Activated T-cell treated with anti-CD3 and anti-CD28 coated beads, Interleukin-2, amount 50 U/mL, for 4 hours (primary cell): ENCODE data around the gene MACROH2A1. TPM values are rescaled to one million over a fixed set of nuclear protein-coding genes. Genes with fewer than 3 reads are reported as not detected.

Source experiments
- ATAC-seq, 2 donors: fragments of 200-7000 bp; cut with Tn5 transposase; one replicate each; pipeline ENCODE4 v1.10.0; 2021
- DNase-seq: peaks from one replicate; pipeline ENCODE4 v3.0.0-alpha.2; 2020
- H3K27me3 Mint-ChIP-seq: one replicate; pipeline ENCODE4 v1.8.0; 2021; ENCODE audit warnings: low read depth, mixed read lengths
- H3K36me3 Mint-ChIP-seq: one replicate; pipeline ENCODE4 v1.8.0; 2022; ENCODE audit warnings: mixed read lengths; ENCODE audit not compliant: insufficient read depth
- H3K4me1 Mint-ChIP-seq: one replicate; pipeline ENCODE4 v1.8.0; 2021; ENCODE audit warnings: low read depth, mixed read lengths
- H3K4me3 Mint-ChIP-seq: one replicate; pipeline ENCODE4 v1.8.0; 2021; ENCODE audit warnings: mild to moderate bottlenecking, moderate library complexity, mixed read lengths
- H3K9me3 Mint-ChIP-seq: one replicate; pipeline ENCODE4 v1.8.0; 2021; ENCODE audit warnings: mixed read lengths
- total RNA-seq, 3 donors: library from RNA; stranded (reverse); gene quantifications; one replicate each; pipeline ENCODE4 v1.2.1, GENCODE V29; 2021

The MACROH2A1 gene
- total RNA-seq, 3 donors from 2014 or later = 204 to 234 (median 207) TPM

GRCh38 chr5:135333732-135334515 is 65.1 kb downstream of the MACROH2A1 start:
- Mint-ChIP-seq H3K4me3 (no peak overlapping the region), H3K36me3 (peaks cover 8% of the 10 kb centered on the region), H3K4me1 (no peaks in the 10 kb centered on the region), H3K27me3 (no peaks in the 10 kb centered on the region), H3K9me3 (no peaks in the 10 kb centered on the region)
- DNase-seq = no peak
- ATAC-seq = no peak

- no peaks in the 10 kb centered on the region for H3K27me3 Mint-ChIP-seq
- no peaks in the 10 kb centered on the region for H3K4me1 Mint-ChIP-seq
- no peaks in the 10 kb centered on the region for H3K9me3 Mint-ChIP-seq
- no peak overlapping the region for H3K4me3 Mint-ChIP-seq
- peaks cover 5% of the 10 kb centered on the region for H3K36me3 Mint-ChIP-seq
- ATAC-seq (no peak), DNase-seq (no peak)
Observed at GRCh38 chr5:135332519-135333150, 66.4 kb downstream of the MACROH2A1 start.

GRCh38 chr5:135331612-135332011 is 67.4 kb downstream of the MACROH2A1 start:
- DNase-seq = no peak
- Mint-ChIP-seq H3K9me3 (no peaks in the 10 kb centered on the region), H3K4me3 (no peak overlapping the region), H3K36me3 (peaks cover 5% of the 10 kb centered on the region), H3K4me1 (peaks cover under 1% of the 10 kb centered on the region), H3K27me3 (no peaks in the 10 kb centered on the region)
- no peak for ATAC-seq

GRCh38 chr5:135330798-135331096 is 68.3 kb downstream of the MACROH2A1 start:
- peaks cover 2% of the 10 kb centered on the region for H3K36me3 Mint-ChIP-seq
- H3K4me1 Mint-ChIP-seq = peaks cover 7% of the 10 kb centered on the region
- ATAC-seq (no peak), DNase-seq (no peak)
- no peak overlapping the region for H3K4me3 Mint-ChIP-seq
- H3K9me3 Mint-ChIP-seq = no peaks in the 10 kb centered on the region
- H3K27me3 Mint-ChIP-seq = no peaks in the 10 kb centered on the region

- Mint-ChIP-seq H3K4me3 (no peak overlapping the region), H3K36me3 (peaks cover 2% of the 10 kb centered on the region), H3K9me3 (no peaks in the 10 kb centered on the region), H3K4me1 (peaks cover 13% of the 10 kb centered on the region), H3K27me3 (no peaks in the 10 kb centered on the region)
- no peak for DNase-seq
- ATAC-seq = no peak
Observed at GRCh38 chr5:135329913-135330797, 68.9 kb downstream of the MACROH2A1 start.

- no peaks in the 10 kb centered on the region for H3K27me3 Mint-ChIP-seq
- H3K4me1 Mint-ChIP-seq = peaks cover 21% of the 10 kb centered on the region
- peaks cover 2% of the 10 kb centered on the region for H3K36me3 Mint-ChIP-seq
- no peak for ATAC-seq
- no peaks in the 10 kb centered on the region for H3K9me3 Mint-ChIP-seq
- H3K4me3 Mint-ChIP-seq = no peak overlapping the region
- no peak for DNase-seq
Observed at GRCh38 chr5:135329066-135329912, 69.7 kb downstream of the MACROH2A1 start.

- peaks cover 22% of the 10 kb centered on the region for H3K4me1 Mint-ChIP-seq
- no peaks in the 10 kb centered on the region for H3K27me3 Mint-ChIP-seq
- H3K9me3 Mint-ChIP-seq = no peaks in the 10 kb centered on the region
- H3K4me3 Mint-ChIP-seq = no peak overlapping the region
- DNase-seq = no peak
- peaks cover 1% of the 10 kb centered on the region for H3K36me3 Mint-ChIP-seq
- no peak for ATAC-seq
Observed at GRCh38 chr5:135328128-135328687, 70.8 kb downstream of the MACROH2A1 start.

GRCh38 chr5:135327429-135328127 is 71.5 kb downstream of the MACROH2A1 start:
- no peaks in the 10 kb centered on the region for H3K36me3 Mint-ChIP-seq
- no peaks in the 10 kb centered on the region for H3K9me3 Mint-ChIP-seq
- H3K27me3 Mint-ChIP-seq = no peaks in the 10 kb centered on the region
- ATAC-seq (no peak), DNase-seq (no peak)
- peaks cover 22% of the 10 kb centered on the region for H3K4me1 Mint-ChIP-seq
- H3K4me3 Mint-ChIP-seq = no peak overlapping the region

- ATAC-seq = no peak
- no peaks in the 10 kb centered on the region for H3K9me3 Mint-ChIP-seq
- no peak for DNase-seq
- no peaks in the 10 kb centered on the region for H3K27me3 Mint-ChIP-seq
- H3K4me3 Mint-ChIP-seq = no peak overlapping the region
- H3K4me1 Mint-ChIP-seq = peaks cover 22% of the 10 kb centered on the region
- no peaks in the 10 kb centered on the region for H3K36me3 Mint-ChIP-seq
Observed at GRCh38 chr5:135326296-135327254, 72.5 kb downstream of the MACROH2A1 start.

- peak; percentile 60 to 80 for ATAC-seq
- H3K4me1 Mint-ChIP-seq = peaks cover 22% of the 10 kb centered on the region
Observed at GRCh38 chr5:135324897-135325650, 74.0 kb downstream of the MACROH2A1 start.

GRCh38 chr5:135324160-135324559 is 74.9 kb downstream of the MACROH2A1 start:
- DNase-seq (no peak), ATAC-seq (no peak)
- Mint-ChIP-seq H3K27me3 (no peaks in the 10 kb centered on the region), H3K9me3 (no peaks in the 10 kb centered on the region), H3K36me3 (no peaks in the 10 kb centered on the region), H3K4me1 (peaks cover 22% of the 10 kb centered on the region), H3K4me3 (no peak overlapping the region)

More at GRCh38 chr5:135324897-135325650, 74.0 kb downstream of the MACROH2A1 start:
- no peaks in the 10 kb centered on the region for H3K27me3 Mint-ChIP-seq
- no peaks in the 10 kb centered on the region for H3K9me3 Mint-ChIP-seq
- DNase-seq = no peak
- no peaks in the 10 kb centered on the region for H3K36me3 Mint-ChIP-seq
- no peak overlapping the region for H3K4me3 Mint-ChIP-seq

GRCh38 chr5:135323701-135324132 is 75.3 kb downstream of the MACROH2A1 start:
- H3K4me1 Mint-ChIP-seq = peaks cover 22% of the 10 kb centered on the region
- no peaks in the 10 kb centered on the region for H3K9me3 Mint-ChIP-seq
- no peak for ATAC-seq
- no peaks in the 10 kb centered on the region for H3K36me3 Mint-ChIP-seq
- H3K4me3 Mint-ChIP-seq = no peak overlapping the region
- no peak for DNase-seq
- H3K27me3 Mint-ChIP-seq = no peaks in the 10 kb centered on the region
